Uterus (tissue), 2 donors: Measurements from ENCODE around the gene CHKA.

Experiments used
- CTCF ChIP-seq, 4 experiments: fragments of 200-600 bp in 2 of 4; fragments of 450-650 bp in 2 of 4; sonication (generic) in 2 of 4; IDR thresholded peaks; one replicate each; pipeline ENCODE4 v1.5.1; 2016 to 2019; ENCODE audit warnings: antibody characterized with exemption in 4 of 4, mild to moderate bottlenecking in 2 of 4, moderate library complexity in 1 of 4
- POLR2A ChIP-seq, 2 donors: fragments of 450-650 bp; IDR thresholded peaks; one replicate each; pipeline ENCODE4 v1.6.1; 2016; ENCODE audit warnings: antibody characterized with exemption in 2 of 2, mild to moderate bottlenecking in 1 of 2, moderate library complexity in 1 of 2

- TF ChIP-seq CTCF (IDR thresholded peaks at IDR 0.05) = no peak
- no peak for TF ChIP-seq POLR2A (IDR thresholded peaks at IDR 0.05)
These were observed 39.5 kb downstream of the CHKA start for GRCh38 chr11:68081691-68082090.
